CD4-positive, alpha-beta T cell treated with Interleukin-12 subunit alpha and Interleukin-12 subunit beta, for 1 hour (primary cell): ENCODE measurements around the gene ZNF519.
A peak's percentile ranks its signal among the peaks of the same experiment; 100 is the strongest.
"Not testable (repeated sequence)": the region's sequence is repeated elsewhere in the genome, so short reads cannot be mapped to it uniquely, and the experiment has no call there.

ENCODE experiments used
- DNase-seq: peaks from one replicate; pipeline ENCODE4 v3.0.0-alpha.2; 2020

Gene ZNF519

DNA sequence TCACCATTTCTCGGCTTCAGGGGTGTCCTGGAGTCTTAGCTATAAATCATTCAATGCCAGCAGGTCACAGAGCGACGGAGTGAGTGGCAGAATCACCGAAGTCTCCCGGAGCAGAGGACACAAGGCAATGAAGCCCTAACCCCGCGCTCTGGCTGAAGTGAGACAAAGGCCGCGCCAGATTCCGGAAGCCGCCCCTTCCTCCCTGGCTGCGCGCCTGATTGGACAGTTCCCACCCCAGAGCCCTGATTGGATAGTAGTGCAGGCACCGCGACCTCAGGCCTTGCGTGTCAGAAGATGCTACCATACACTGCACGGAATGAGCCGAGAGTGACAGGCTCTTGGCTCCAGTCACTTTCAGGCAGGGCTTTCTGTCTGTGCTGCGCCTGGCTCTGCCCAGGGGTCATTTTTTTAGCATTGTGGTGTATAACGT lies at the start of gene ZNF519:
TSS of gene ZNF519 (minus strand) at position 165 of the 430 bp plus-strand sequence. CDS start at position 7, 158 bp downstream.
- peak; percentile 93 for DNase-seq

- DNase-seq = peak; percentile 7
Measured at GRCh38 chr18:14179306-14179705, 47.1 kb upstream of the ZNF519 start.

GRCh38 chr18:14178321-14179196 lies 46.3 kb upstream of the ZNF519 start:
- peak; percentile 85 for DNase-seq

DNA sequence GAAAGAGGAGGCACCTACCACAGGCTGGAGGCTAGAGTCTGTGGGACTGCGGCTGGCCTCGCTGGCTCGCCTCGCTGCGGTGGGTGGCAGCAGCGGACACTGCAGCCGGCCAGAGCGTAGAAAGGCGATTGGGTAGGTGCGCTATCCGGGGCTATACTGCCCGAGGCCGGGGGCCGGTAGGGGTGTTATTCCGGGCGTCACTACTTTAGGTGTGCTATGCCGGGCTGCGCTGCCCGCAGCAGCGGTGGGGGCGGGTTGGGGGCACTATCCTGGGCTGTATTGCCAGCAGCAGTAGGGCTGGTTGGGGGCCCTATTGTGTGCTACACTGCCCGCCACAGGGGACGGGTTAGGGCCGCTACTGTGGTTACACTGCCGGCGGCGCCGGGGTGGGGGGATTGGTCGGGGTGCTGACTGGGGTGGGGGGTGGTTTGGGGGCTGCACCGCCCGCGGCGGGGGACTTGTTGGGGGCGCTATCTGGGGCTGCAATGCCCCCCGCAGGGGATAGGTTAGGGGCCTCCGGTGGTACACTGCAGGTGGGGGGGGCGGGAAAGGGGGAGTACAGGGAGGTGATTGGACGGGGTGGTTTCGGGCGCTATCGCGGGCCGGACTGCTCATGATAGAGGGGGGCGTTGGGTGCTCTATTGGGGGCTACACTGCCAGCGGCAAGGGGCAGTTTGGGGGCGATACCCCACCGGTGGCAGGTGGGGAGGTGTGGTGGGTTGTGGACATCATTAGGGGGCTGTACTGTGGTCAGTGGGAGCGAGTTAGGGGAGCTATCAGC lies 45.5 kb upstream of the ZNF519 start:
- DNase-seq = not testable (repeated sequence)

GRCh38 chr18:14175404-14175803 lies 43.2 kb upstream of the ZNF519 start:
- DNase-seq = not testable (repeated sequence)

DNA sequence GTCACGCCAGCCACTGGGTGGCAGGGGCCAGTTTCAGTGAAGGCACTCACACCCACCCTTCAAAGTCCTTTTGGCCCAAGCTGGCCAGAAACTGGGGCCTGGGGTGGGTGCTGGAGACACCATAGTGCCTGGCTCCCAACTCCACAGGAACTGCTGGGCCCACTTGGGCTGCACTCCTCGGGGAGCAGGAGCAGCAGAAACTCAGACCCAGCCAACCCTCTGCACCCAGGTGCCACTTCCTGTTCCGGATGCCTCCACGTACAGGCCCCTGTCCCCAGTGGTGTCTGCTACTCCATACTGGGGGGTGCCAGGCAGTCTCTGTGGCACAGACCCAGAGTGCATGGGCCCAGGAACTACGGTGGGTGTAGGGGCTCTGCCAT lies 42.5 kb upstream of the ZNF519 start:
- peak; percentile 11 for DNase-seq

DNA sequence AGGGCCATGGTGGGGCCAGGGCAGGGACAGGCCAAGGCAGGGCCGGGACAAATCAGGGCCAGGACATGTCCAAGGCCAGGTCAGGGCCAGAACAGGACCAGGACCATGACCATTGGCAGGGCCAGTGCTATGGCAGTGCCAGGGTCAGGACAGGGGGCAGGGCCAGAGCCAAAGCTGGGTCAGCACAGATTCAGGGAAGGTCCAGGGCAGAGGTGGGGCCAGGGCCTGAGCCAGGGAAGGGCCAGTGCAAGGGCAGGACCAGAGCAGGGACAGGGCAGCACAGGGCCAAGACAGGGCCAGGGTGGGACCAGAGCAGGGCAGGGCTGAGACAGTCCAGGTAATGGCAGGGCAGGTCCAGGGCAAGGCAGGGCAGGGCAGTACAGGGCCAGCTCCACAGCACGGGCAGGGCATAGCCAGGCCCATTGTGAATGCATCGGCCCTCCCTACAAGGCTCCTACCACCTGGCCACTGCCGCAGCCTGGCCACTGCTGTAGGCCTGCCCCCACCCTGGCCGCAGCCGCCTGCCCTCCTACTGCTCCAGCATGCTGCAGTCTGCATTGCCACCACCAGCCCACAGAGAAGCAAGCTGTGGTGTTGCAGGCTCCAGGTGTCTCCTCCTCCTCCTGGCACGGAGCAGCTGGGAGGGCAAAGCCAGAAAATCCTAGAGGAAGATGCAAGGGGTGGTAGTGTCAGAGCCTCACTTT lies 41.9 kb upstream of the ZNF519 start:
- not testable (repeated sequence) for DNase-seq

DNA sequence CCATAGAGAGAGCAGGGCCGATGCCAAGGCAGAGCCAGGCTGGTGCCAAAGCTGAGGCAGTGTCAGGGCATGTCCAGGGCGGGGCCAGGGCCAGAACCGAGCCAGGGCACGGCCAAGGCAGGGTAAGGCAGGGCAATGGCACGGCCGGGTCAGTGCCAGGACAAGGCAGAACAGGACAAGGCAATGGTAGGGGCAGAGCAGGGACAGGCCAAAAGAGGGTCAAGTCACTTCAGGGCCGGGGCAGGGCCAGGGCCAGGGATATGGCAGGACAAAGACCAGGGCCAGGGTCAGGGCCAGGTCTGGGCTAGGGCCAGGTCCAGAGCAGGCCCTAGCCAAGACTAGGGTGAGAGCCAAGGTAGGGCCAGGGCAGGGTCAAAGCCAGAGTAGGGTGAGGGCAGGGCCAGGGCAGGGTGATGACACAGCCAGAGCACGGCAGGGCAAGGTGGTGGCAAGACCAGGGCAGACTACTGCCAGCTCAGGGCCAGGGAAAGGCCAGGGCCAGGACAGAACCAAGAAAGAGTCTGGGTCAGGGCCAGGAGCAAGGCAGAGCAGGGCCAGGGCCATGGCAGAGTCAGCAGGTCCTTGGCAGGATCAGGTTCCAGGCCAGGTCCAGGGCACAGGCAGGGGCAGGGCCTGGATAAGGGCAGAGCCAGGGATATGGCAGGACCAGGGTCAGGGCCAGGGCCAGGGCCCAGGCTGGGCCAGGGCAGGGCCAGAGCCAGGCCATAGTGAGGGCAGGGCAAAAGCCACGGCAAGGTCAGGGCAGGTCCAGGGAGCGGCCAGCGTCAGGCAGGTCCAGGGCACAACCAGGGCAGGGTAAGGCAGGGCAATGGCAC lies 41.1 kb upstream of the ZNF519 start:
- DNase-seq = not testable (repeated sequence)

GRCh38 chr18:14172142-14173115 lies 40.2 kb upstream of the ZNF519 start:
- not testable (repeated sequence) for DNase-seq

- DNase-seq = not testable (repeated sequence)
Measured at GRCh38 chr18:14171301-14172141, 39.3 kb upstream of the ZNF519 start.

GRCh38 chr18:14170367-14171036 lies 38.3 kb upstream of the ZNF519 start:
- DNase-seq = not testable (repeated sequence)

DNA sequence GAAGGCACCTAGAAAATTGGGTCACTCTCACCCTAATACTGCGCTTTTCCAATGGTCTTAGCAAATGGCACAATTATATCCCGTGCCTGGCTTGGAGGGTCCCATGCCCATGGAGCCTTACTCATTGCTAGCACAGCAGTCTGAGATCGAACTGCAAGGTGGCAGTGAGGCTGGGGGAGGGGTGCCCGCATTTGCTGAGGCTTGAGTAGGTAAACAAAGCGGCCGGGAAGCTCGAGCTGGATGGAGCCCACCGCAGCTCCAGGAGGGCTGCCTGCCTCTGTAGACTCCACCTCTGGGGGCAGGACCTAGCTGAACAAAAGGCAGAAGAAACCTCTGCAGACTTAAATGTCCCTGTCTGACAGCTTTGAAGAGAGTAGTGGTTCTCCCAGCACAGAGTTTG lies 30.7 kb upstream of the ZNF519 start:
- not testable (repeated sequence) for DNase-seq

- DNase-seq = not testable (repeated sequence)
Measured at GRCh38 chr18:14151564-14152113, 19.4 kb upstream of the ZNF519 start.

- not testable (repeated sequence) for DNase-seq
Measured at GRCh38 chr18:14150766-14151165, 18.5 kb upstream of the ZNF519 start.

- not testable (repeated sequence) for DNase-seq
Measured at GRCh38 chr18:14149916-14150420, 17.7 kb upstream of the ZNF519 start.

DNA sequence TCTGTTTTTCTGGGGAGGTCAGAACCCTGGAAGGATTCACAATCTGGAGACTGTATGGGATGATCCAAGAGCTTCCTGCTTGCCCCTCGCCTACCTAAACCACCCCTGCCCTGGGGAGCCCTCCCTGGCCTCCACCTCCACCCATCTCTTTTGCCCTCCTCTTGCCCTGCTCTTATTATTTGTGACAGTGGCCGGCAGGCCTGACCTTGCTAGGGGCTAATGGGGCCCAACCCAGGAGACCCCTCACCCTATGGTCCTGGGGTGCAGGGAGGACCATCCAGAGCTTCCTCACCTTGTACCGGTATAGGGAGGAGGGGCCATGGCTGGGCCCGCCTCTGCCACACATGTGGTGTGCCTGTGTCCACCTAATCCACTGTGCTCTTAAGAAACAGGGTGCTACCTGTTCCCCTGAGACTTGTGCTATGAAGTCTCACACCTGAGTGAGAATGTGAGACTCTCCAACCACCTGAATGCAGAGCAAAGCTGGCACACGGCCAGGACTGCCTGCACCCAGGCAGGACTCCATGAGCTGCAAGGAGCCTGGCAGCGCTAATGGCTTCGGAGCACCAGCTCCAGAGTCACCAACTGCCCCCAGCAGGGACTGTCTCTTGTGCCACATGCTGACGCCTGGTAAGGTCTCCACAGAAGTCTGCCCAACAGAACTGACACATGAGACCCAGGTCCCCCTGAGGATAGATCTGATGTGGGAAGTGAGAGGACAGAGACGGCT lies 17.1 kb upstream of the ZNF519 start:
- not testable (repeated sequence) for DNase-seq

DNA sequence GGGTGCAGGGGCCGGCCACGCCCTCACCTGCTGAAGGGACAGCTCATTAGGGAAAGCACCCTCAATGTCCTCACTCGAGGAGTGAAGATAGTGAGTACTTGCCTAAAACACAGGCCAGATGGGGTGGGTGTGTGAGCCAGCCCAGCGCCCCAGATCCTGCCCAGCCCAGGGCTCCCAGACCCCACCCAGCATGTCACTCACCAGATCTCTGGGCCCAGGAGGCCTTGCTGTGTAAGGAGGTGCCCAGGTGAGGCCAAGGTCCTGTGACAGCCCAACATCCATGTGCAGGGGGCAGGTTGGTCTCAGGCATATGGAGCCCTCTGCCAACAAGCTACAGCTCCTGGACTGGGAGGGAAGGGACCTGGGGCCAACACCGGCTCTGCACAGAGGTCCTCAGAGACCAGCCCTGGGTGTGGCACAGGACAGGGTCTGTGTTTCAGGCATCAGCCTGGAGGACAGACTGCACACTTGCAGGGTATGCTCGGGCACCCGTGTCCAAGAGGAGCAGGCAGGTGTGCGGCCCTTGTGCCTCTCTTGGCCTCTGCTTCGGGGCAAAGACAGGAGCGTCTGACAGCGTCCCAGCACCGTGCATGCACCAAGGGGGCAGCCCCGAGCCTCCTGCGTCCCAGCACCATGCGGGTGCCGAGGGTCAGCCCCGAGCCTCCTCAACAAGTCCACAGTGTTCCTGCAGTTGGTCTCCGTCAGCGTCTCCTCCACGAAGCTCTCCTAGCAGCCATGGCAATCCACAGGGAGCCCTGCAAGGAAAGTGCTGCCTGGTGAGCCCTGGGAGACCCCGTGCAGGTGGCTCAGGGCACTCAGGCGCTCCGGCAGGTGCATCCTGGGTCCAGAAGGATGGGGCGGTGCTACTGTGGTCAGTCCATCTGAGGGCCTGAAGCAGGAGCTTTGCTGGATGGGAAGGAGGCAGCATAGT lies 16.0 kb upstream of the ZNF519 start:
- not testable (repeated sequence) for DNase-seq
